Measurements from ENCODE around the gene GNAL.

Gene GNAL

DNA sequence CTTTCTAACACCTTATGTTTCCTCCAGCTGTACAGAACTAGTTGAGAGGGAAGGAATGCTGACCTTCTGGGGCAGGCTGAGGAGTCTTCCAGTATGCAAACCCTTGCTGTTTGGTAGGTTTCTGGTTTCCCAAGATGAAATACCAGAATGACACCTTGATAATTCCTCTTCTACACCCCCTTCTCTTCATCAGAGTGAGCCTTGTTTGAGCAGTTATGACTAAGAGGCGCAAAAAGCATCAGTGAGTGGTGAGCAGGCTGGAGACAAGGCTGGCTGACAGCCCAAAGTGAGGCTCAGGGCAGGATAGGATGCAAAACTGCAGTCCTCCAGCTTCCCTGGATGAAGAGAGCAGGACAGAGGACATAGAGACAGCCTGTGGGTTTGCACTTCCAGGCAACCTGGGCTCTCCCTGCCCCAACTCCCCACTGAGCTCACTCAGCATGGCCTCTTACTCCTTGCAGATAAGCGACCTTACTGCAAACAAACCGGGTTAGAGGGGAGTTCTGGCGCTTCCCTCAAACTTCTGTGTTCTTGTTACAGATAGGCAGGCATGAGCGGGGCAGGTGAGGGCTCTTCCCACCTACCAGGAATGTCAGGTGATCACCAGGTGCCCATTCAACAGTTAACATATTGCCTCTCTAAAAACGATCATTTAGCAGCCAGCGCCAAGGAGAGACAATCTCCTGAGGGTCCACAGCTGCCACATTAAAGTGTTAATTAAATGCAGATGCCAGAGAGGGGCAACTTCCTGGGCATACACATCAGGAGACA is 213.6 kb downstream of the GNAL start:
- H3K9me3 ChIP-seq (ENCODE audit: insufficient read depth, low read length, severe bottlenecking) = no peaks in the 10 kb centered on the region
- peaks cover 43% of the 10 kb centered on the region for H3K36me3 ChIP-seq (ENCODE audit: insufficient read depth, low read length)
- peaks cover 15% of the 10 kb centered on the region for H3K79me2 ChIP-seq (ENCODE audit: insufficient read depth, low read length)
- H3K9ac ChIP-seq (ENCODE audit: low read depth, low read length) = no peak overlapping the region
- no peaks in the 10 kb centered on the region for H3K27me3 ChIP-seq (ENCODE audit: insufficient read depth, low read length, poor library complexity)
- no peak overlapping the region for H3K4me3 ChIP-seq (ENCODE audit: low read depth in 1 of 2, low read length in 2 of 2)
- no peak overlapping the region for H3K4me2 ChIP-seq (ENCODE audit: insufficient read depth, low read length)
- no peak for DNase-seq
- H4K20me1 ChIP-seq (ENCODE audit: insufficient read depth, low read length) = peaks cover 8% of the 10 kb centered on the region; the same call in 1 of the 2 replicates
- ATAC-seq (ENCODE audit: insufficient read depth, low read depth) = no peak
- peaks cover 10% of the 10 kb centered on the region for H3K4me1 ChIP-seq (ENCODE audit: insufficient read depth, low read length)
- TF ChIP-seq, protein P1, sequence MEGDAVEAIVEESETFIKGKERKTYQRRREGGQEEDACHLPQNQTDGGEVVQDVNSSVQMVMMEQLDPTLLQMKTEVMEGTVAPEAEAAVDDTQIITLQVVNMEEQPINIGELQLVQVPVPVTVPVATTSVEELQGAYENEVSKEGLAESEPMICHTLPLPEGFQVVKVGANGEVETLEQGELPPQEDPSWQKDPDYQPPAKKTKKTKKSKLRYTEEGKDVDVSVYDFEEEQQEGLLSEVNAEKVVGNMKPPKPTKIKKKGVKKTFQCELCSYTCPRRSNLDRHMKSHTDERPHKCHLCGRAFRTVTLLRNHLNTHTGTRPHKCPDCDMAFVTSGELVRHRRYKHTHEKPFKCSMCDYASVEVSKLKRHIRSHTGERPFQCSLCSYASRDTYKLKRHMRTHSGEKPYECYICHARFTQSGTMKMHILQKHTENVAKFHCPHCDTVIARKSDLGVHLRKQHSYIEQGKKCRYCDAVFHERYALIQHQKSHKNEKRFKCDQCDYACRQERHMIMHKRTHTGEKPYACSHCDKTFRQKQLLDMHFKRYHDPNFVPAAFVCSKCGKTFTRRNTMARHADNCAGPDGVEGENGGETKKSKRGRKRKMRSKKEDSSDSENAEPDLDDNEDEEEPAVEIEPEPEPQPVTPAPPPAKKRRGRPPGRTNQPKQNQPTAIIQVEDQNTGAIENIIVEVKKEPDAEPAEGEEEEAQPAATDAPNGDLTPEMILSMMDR (IDR thresholded peaks at IDR 0.05; ENCODE audit: borderline replicate concordance, extremely low read depth, low read length, poor library complexity, severe bottlenecking) = no peak
- no peak for TF ChIP-seq EZH2 (IDR thresholded peaks at IDR 0.05; ENCODE audit: borderline replicate concordance, low read depth, low read length, severe bottlenecking)
- no peak overlapping the region for H2AFZ ChIP-seq (ENCODE audit: low read depth, low read length)
- no peak overlapping the region for H3K27ac ChIP-seq (ENCODE audit: low read length)

DNA sequence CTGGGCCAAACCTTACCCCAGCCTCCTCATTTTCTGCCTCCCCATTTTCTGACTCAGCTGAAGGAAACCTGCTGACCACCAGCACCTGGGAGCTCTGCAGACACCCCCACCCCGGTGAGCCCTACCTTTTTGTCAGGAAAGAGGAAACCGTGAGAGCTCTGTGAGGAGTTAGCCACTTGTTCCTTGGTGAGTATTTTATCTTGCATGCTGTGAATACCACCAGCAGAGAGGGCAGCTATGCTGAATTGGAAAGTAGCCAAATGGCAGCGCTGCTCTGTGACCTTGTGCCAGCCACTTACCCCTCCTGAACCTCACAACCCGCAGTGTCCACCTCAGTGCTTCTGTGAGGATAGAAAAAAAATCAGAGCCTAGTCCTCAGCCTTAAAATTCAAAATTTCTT is 216.5 kb downstream of the GNAL start:
- no peak for ATAC-seq (ENCODE audit: insufficient read depth, low read depth)
- Histone ChIP-seq H3K4me2 (ENCODE audit: insufficient read depth, low read length) (no peak overlapping the region), H2AFZ (ENCODE audit: low read depth, low read length) (no peak overlapping the region), H3K9me3 (ENCODE audit: insufficient read depth, low read length, severe bottlenecking) (no peaks in the 10 kb centered on the region), H3K36me3 (ENCODE audit: insufficient read depth, low read length) (peaks cover 34% of the 10 kb centered on the region), H3K9ac (ENCODE audit: low read depth, low read length) (no peak overlapping the region), H3K27me3 (ENCODE audit: insufficient read depth, low read length, poor library complexity) (no peaks in the 10 kb centered on the region), H3K79me2 (ENCODE audit: insufficient read depth, low read length) (peaks cover 19% of the 10 kb centered on the region), H3K27ac (ENCODE audit: low read length) (no peak overlapping the region), H4K20me1 (ENCODE audit: insufficient read depth, low read length) (peaks cover 8% of the 10 kb centered on the region; the same call in 1 of the 2 replicates), H3K4me3 (ENCODE audit: low read depth in 1 of 2, low read length in 2 of 2) (no peak overlapping the region), H3K4me1 (ENCODE audit: insufficient read depth, low read length) (peaks cover 20% of the 10 kb centered on the region)
- DNase-seq = no peak
- no peak for TF ChIP-seq EZH2 (IDR thresholded peaks at IDR 0.05; ENCODE audit: borderline replicate concordance, low read depth, low read length, severe bottlenecking)
- TF ChIP-seq, protein P1 (IDR thresholded peaks at IDR 0.05; ENCODE audit: borderline replicate concordance, extremely low read depth, low read length, poor library complexity, severe bottlenecking) = no peak

DNA sequence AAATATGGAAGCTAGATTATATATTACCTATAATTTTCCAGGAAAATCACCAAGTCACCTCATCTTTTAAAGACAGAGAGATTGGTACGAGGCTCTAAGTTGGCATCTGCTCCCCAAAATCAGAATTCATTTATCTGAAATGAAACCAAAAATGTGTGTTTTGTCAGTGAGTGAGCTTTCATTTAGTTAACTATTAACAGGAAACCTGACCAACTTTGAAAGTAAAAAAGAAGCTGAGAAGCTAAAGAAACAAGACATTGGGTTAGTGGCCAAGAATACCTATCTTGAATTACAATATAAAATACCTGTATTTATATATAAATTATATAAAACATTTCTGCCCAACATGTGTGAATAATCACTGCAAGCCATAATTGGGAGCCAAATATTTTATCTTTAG is 217.1 kb downstream of the GNAL start:
- no peak overlapping the region for H3K27ac ChIP-seq (ENCODE audit: low read length)
- no peaks in the 10 kb centered on the region for H3K27me3 ChIP-seq (ENCODE audit: insufficient read depth, low read length, poor library complexity)
- H2AFZ ChIP-seq (ENCODE audit: low read depth, low read length) = no peak overlapping the region
- DNase-seq = no peak
- TF ChIP-seq, protein P1 (IDR thresholded peaks at IDR 0.05; ENCODE audit: borderline replicate concordance, extremely low read depth, low read length, poor library complexity, severe bottlenecking) = no peak
- TF ChIP-seq EZH2 (IDR thresholded peaks at IDR 0.05; ENCODE audit: borderline replicate concordance, low read depth, low read length, severe bottlenecking) = no peak
- H3K79me2 ChIP-seq (ENCODE audit: insufficient read depth, low read length) = peaks cover 19% of the 10 kb centered on the region
- H3K9me3 ChIP-seq (ENCODE audit: insufficient read depth, low read length, severe bottlenecking) = no peaks in the 10 kb centered on the region
- H4K20me1 ChIP-seq (ENCODE audit: insufficient read depth, low read length) = peaks cover 8% of the 10 kb centered on the region; the same call in 1 of the 2 replicates
- peak overlapping the region; percentile 21; the same call in 1 of the 2 replicates for H3K4me2 ChIP-seq (ENCODE audit: insufficient read depth, low read length)
- ATAC-seq (ENCODE audit: insufficient read depth, low read depth) = no peak
- H3K36me3 ChIP-seq (ENCODE audit: insufficient read depth, low read length) = peaks cover 34% of the 10 kb centered on the region
- peaks cover 20% of the 10 kb centered on the region for H3K4me1 ChIP-seq (ENCODE audit: insufficient read depth, low read length)
- no peak overlapping the region for H3K9ac ChIP-seq (ENCODE audit: low read depth, low read length)
- H3K4me3 ChIP-seq (ENCODE audit: low read depth in 1 of 2, low read length in 2 of 2) = no peak overlapping the region

Data from DND-41 (cell line).